ENCODE data around the gene PHF19. TPM values are rescaled to one million over a fixed set of nuclear protein-coding genes. Genes with fewer than 3 reads are reported as not detected.

The PHF19 gene
- polyA plus RNA-seq, 2 of the 4 experiments (the other 2 are of a cell fraction) = 50.7 to 102 TPM

GRCh38 chr9:120860083-120860482 is 16.9 kb downstream of the PHF19 start:
- no peak overlapping the region for H3K4me3 ChIP-seq
- no peak overlapping the region for H3K27ac ChIP-seq
- FAIRE-seq (no peak), DNase-seq (ENCODE audit: low read depth in 1 of 2, low spot score in 1 of 2) (no peak), ATAC-seq (no peak)
- H3K4me1 ChIP-seq = no peaks in the 10 kb centered on the region
- no peaks in the 10 kb centered on the region for H3K9me3 ChIP-seq
- H3K4me2 ChIP-seq = no peak overlapping the region
- CTCF ChIA-PET = interaction anchor here (0.6 kb wide), 1 partner anchor 24 kb away, joined by 4 read pairs; no protein-coding TSS in a partner anchor
- 97% methylated on average over 11 of the region's 11 CpGs for WGBS (ENCODE audit: missing lambda C conversion rate)
- TF ChIP-seq SREBF2 (IDR thresholded peaks at IDR 0.05) = no peak
- no peak for TF ChIP-seq CHD2 (IDR thresholded peaks at IDR 0.05; ENCODE audit: low read length, partially characterized antibody)
- no peak for TF ChIP-seq E2F6 (IDR thresholded peaks at IDR 0.05; ENCODE audit: borderline replicate concordance, low read depth)
- no peak for TF ChIP-seq JUNB (IDR thresholded peaks at IDR 0.05)
- no peak for TF ChIP-seq HOXA7 (CRISPR knock-in tag; IDR thresholded peaks at IDR 0.05)
- TF ChIP-seq USF2 (IDR thresholded peaks at IDR 0.05) = no peak
- TF ChIP-seq POLR2A (IDR thresholded peaks at IDR 0.05; ENCODE audit: low read length) = no peak
- no peak for TF ChIP-seq RAD21 (conservative IDR thresholded peaks at IDR 0.05 in 1 of 2, IDR thresholded peaks at IDR 0.05 in 1 of 2)
- no peak for TF ChIP-seq HDAC2 (IDR thresholded peaks at IDR 0.05)
- TF ChIP-seq EP300 (IDR thresholded peaks at IDR 0.05) = no peak
- TF ChIP-seq PHF8 (IDR thresholded peaks at IDR 0.05; ENCODE audit: borderline replicate concordance, low read depth) = no peak
- TF ChIP-seq, protein P1, sequence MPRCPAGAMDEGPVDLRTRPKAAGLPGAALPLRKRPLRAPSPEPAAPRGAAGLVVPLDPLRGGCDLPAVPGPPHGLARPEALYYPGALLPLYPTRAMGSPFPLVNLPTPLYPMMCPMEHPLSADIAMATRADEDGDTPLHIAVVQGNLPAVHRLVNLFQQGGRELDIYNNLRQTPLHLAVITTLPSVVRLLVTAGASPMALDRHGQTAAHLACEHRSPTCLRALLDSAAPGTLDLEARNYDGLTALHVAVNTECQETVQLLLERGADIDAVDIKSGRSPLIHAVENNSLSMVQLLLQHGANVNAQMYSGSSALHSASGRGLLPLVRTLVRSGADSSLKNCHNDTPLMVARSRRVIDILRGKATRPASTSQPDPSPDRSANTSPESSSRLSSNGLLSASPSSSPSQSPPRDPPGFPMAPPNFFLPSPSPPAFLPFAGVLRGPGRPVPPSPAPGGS (IDR thresholded peaks at IDR 0.05) = no peak
- no peak for TF ChIP-seq EHF (CRISPR knock-in tag; IDR thresholded peaks at IDR 0.05)
- no peak for TF ChIP-seq EHMT2 (IDR thresholded peaks at IDR 0.05; ENCODE audit: low read depth)
- POLR2A ChIA-PET = interaction anchor here (1.8 kb wide), 1 partner anchor 67 kb away, joined by 5 read pairs; the partner anchor contains the start of gene FBXW2

DNA sequence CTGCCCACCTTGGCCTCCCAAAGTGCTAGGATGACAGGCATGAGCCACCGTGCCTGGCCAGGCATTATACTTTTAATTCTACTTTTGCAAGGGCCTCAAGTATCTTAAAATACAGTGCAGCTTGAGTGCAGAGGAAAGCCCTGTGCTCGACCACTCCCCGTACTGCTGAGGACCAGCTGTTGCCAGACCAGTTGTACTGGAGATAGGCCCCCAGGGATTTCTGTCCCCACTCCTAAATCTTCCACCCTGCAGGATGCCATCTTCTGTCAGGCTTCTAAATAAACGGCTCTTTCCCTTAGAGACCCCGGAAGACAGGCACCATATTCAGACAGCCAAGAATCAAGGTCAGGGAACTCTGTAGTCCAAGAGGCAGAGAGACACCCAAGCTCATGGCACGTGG is 17.6 kb downstream of the PHF19 start:
- WGBS (ENCODE audit: missing lambda C conversion rate) = 84% methylated on average over 6 of the region's 6 CpGs
- Histone ChIP-seq H3K9me3 (no peaks in the 10 kb centered on the region), H3K4me2 (no peak overlapping the region), H3K27ac (no peak overlapping the region), H3K4me1 (no peaks in the 10 kb centered on the region), H3K4me3 (no peak overlapping the region)
- TF ChIP-seq HOXA7 (CRISPR knock-in tag; IDR thresholded peaks at IDR 0.05) = no peak
- no peak for TF ChIP-seq EHMT2 (IDR thresholded peaks at IDR 0.05; ENCODE audit: low read depth)
- no peak for TF ChIP-seq TP53 (CRISPR knock-in tag; IDR thresholded peaks at IDR 0.05)
- TF ChIP-seq, protein P2, sequence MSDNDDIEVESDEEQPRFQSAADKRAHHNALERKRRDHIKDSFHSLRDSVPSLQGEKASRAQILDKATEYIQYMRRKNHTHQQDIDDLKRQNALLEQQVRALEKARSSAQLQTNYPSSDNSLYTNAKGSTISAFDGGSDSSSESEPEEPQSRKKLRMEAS (IDR thresholded peaks at IDR 0.05) = no peak
- TF ChIP-seq PBX3 (IDR thresholded peaks at IDR 0.05) = no peak
- TF ChIP-seq CHD2 (IDR thresholded peaks at IDR 0.05; ENCODE audit: low read length, partially characterized antibody) = no peak
- TF ChIP-seq RARB (CRISPR knock-in tag; IDR thresholded peaks at IDR 0.05) = no peak
- no peak for TF ChIP-seq ELK1 (IDR thresholded peaks at IDR 0.05; ENCODE audit: low read depth, low read length)
- no peak for TF ChIP-seq NPAS2 (CRISPR knock-in tag; IDR thresholded peaks at IDR 0.05; ENCODE audit: borderline replicate concordance)
- no peak for TF ChIP-seq MAZ (IDR thresholded peaks at IDR 0.05; ENCODE audit: borderline replicate concordance, low read depth, low read length)
- TF ChIP-seq RFX5 (IDR thresholded peaks at IDR 0.05) = no peak
- TF ChIP-seq, protein P1 (IDR thresholded peaks at IDR 0.05) = no peak
- TF ChIP-seq ESRRA (IDR thresholded peaks at IDR 0.05; ENCODE audit: borderline replicate concordance, low read length) = no peak
- TF ChIP-seq, protein P3, sequence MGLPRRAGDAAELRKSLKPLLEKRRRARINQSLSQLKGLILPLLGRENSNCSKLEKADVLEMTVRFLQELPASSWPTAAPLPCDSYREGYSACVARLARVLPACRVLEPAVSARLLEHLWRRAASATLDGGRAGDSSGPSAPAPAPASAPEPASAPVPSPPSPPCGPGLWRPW (IDR thresholded peaks at IDR 0.05) = no peak
- TF ChIP-seq, protein P4, sequence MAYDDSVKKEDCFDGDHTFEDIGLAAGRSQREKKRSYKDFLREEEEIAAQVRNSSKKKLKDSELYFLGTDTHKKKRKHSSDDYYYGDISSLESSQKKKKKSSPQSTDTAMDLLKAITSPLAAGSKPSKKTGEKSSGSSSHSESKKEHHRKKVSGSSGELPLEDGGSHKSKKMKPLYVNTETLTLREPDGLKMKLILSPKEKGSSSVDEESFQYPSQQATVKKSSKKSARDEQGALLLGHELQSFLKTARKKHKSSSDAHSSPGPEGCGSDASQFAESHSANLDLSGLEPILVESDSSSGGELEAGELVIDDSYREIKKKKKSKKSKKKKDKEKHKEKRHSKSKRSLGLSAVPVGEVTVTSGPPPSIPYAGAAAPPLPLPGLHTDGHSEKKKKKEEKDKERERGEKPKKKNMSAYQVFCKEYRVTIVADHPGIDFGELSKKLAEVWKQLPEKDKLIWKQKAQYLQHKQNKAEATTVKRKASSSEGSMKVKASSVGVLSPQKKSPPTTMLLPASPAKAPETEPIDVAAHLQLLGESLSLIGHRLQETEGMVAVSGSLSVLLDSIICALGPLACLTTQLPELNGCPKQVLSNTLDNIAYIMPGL (CRISPR knock-in tag; IDR thresholded peaks at IDR 0.05; ENCODE audit: borderline replicate concordance) = no peak
- no peak for TF ChIP-seq HDAC2 (IDR thresholded peaks at IDR 0.05)
- no peak for TF ChIP-seq SMC3 (IDR thresholded peaks at IDR 0.05)
- TF ChIP-seq RAD21 (conservative IDR thresholded peaks at IDR 0.05 in 1 of 2, IDR thresholded peaks at IDR 0.05 in 1 of 2) = no peak
- CTCF ChIA-PET = no interaction called here
- FAIRE-seq = no peak
- POLR2A ChIA-PET = interaction anchor here (1.8 kb wide), 1 partner anchor 66 kb away, joined by 5 read pairs; the partner anchor contains the start of gene FBXW2
- DNase-seq (ENCODE audit: low read depth in 1 of 2, low spot score in 1 of 2) = no peak
- no peak for ATAC-seq
